ENCODE measurements around the gene PDK1. TPM values are rescaled to one million over a fixed set of nuclear protein-coding genes. Genes with fewer than 3 reads are reported as not detected.

PDK1 gene
- total and polyA plus RNA-seq, 2 experiments from 2014 or later = 25.6 to 42.0 TPM

- TF ChIP-seq ZNF462 (CRISPR knock-in tag; IDR thresholded peaks at IDR 0.05) (no peak), POLR2AphosphoS5 (IDR thresholded peaks at IDR 0.05; ENCODE audit: low read depth) (no peak)
Measured at GRCh38 chr2:172578860-172579512, 23.1 kb downstream of the PDK1 start (continued).

GRCh38 chr2:172580544-172580943 lies 24.7 kb downstream of the PDK1 start:
- peaks cover 14% of the 10 kb centered on the region for H3K4me1 Mint-ChIP-seq
- ATAC-seq (no peak), DNase-seq (ENCODE audit: low spot score) (no peak)
- H3K27ac Mint-ChIP-seq = no peak overlapping the region
- Histone ChIP-seq H3K79me2 (replicated peaks; ENCODE audit: insufficient read depth) (peaks cover 20% of the 10 kb centered on the region), H3K36me3 (ENCODE audit: insufficient read depth) (0 out of 2 replicates have a peak, but pooled peaks cover 5% of the 10 kb centered on the region), H2AFZ (no peak overlapping the region), H3K4me2 (no peak overlapping the region), H3F3A (replicated peaks; ENCODE audit: low read depth) (no peaks in the 10 kb centered on the region), H3K4me3 (no peak overlapping the region), H3K27ac (ENCODE audit: low read depth) (no peak overlapping the region), H3K4me1 (ENCODE audit: insufficient read depth) (0 out of 2 replicates have a peak, but pooled peaks cover 12% of the 10 kb centered on the region), H3K9me2 (ENCODE audit: insufficient read depth) (no peaks in the 10 kb centered on the region), H3K27me3 (ENCODE audit: insufficient read depth) (no peaks in the 10 kb centered on the region), H4K20me1 (replicated peaks; ENCODE audit: insufficient read depth) (no peaks in the 10 kb centered on the region)
- H3K36me3 Mint-ChIP-seq (ENCODE audit: low read depth) = peaks cover 61% of the 10 kb centered on the region
- H3K9me3 Mint-ChIP-seq = peaks cover 20% of the 10 kb centered on the region; the same call in 2 of the 3 replicates
- TF ChIP-seq NANOG (IDR thresholded peaks at IDR 0.05; ENCODE audit: borderline replicate concordance) (no peak), EZH2 (IDR thresholded peaks at IDR 0.05; ENCODE audit: low read depth, unreplicated experiment) (no peak), ZNF114 (CRISPR knock-in tag; IDR thresholded peaks at IDR 0.05) (no peak), CREB1 (CRISPR knock-in tag; IDR thresholded peaks at IDR 0.05; ENCODE audit: low read depth) (no peak), ZNF462 (CRISPR knock-in tag; IDR thresholded peaks at IDR 0.05) (no peak)
- TF ChIP-seq, protein P1, sequence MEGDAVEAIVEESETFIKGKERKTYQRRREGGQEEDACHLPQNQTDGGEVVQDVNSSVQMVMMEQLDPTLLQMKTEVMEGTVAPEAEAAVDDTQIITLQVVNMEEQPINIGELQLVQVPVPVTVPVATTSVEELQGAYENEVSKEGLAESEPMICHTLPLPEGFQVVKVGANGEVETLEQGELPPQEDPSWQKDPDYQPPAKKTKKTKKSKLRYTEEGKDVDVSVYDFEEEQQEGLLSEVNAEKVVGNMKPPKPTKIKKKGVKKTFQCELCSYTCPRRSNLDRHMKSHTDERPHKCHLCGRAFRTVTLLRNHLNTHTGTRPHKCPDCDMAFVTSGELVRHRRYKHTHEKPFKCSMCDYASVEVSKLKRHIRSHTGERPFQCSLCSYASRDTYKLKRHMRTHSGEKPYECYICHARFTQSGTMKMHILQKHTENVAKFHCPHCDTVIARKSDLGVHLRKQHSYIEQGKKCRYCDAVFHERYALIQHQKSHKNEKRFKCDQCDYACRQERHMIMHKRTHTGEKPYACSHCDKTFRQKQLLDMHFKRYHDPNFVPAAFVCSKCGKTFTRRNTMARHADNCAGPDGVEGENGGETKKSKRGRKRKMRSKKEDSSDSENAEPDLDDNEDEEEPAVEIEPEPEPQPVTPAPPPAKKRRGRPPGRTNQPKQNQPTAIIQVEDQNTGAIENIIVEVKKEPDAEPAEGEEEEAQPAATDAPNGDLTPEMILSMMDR (conservative IDR thresholded peaks at IDR 0.05; ENCODE audit: low read depth in 2 of 2) = no peak
- peaks cover 2% of the 10 kb centered on the region for H3K27me3 Mint-ChIP-seq (ENCODE audit: insufficient read depth, low read depth, poor library complexity)
- no peak overlapping the region for H3K4me3 Mint-ChIP-seq
